Left cardiac atrium (tissue), 4 donors: ENCODE data around the gene ACVR1B. TPM values are rescaled to one million over a fixed set of nuclear protein-coding genes. Genes with fewer than 3 reads are reported as not detected.

Experiments
- ATAC-seq, 2 donors: fragments of 200-7000 bp; cut with Tn5 transposase; one replicate each; pipeline ENCODE4 v1.9.1; 2020; ENCODE audit warnings: mild to moderate bottlenecking in 2 of 2, moderate library complexity in 2 of 2
- DNase-seq: peaks from one replicate; pipeline ENCODE4 v3.0.0-alpha.2; 2020
- intact Hi-C, 2 donors: fragments of 100-400 bp; cut with DNase I; formaldehyde crosslinking; loops; one replicate each; pipeline versions ENCODE4 v1.14.1 to v1.15.1; 2022 to 2023
- total RNA-seq, 2 donors: library from RNA; stranded (reverse); fragmentation: NEBNext Ultra II Directional; extraction: Animal tissue kit (Norgen Biotek cat#: 25700); gene quantifications; one replicate each; pipeline ENCODE4 v1.2.1, GENCODE V29; 2021
- donor health status: DM: no; HTN: yes; CAD: no.
- donor health status: DM: no; HTN: yes; CAD: no; lungs with severe emphysema.
- donor health status: DM: yes; HTN: yes; CAD: no.
- donor health status: Dilated cardiomyopathy.

ACVR1B gene
- total RNA-seq, 2 donors from 2014 or later = 13.0 to 19.3 TPM

- DNase-seq (no peak), ATAC-seq (no peak)
- intact Hi-C loops = no loop called here
These were observed 59.4 kb downstream of the ACVR1B start for GRCh38 chr12:52010692-52011601.

- intact Hi-C loops = no loop called here
- ATAC-seq (no peak), DNase-seq (no peak)
These were observed 60.2 kb downstream of the ACVR1B start for GRCh38 chr12:52011602-52012214.

- intact Hi-C loops = no loop called here
- no peak for DNase-seq
- ATAC-seq = no peak
These were observed 62.3 kb downstream of the ACVR1B start for GRCh38 chr12:52013626-52014310.

GRCh38 chr12:52014567-52015530, 63.4 kb downstream of the ACVR1B start:
- ATAC-seq (no peak), DNase-seq (no peak)

GRCh38 chr12:52015532-52016041, 64.1 kb downstream of the ACVR1B start:
- ATAC-seq (peak in 1 of 2 donors; percentile 19), DNase-seq (no peak)
- intact Hi-C loops = no loop called here

More at GRCh38 chr12:52014567-52015530, 63.4 kb downstream of the ACVR1B start:
- intact Hi-C loops = no loop called here

- no peak for ATAC-seq
- intact Hi-C loops = no loop called here
- peak; percentile 13 for DNase-seq
These were observed 67.1 kb downstream of the ACVR1B start for GRCh38 chr12:52018433-52019112.

GRCh38 chr12:52019113-52019770, 67.7 kb downstream of the ACVR1B start:
- intact Hi-C loops = no loop called here
- ATAC-seq = no peak
- peak; percentile 16 for DNase-seq

GRCh38 chr12:52020539-52021336, 69.2 kb downstream of the ACVR1B start:
- intact Hi-C loops = no loop called here
- peak in 1 of 2 donors; percentile 3 for ATAC-seq
- peak; percentile 61 for DNase-seq

- DNase-seq = no peak
- intact Hi-C loops = no loop called here
- peak in 1 of 2 donors; percentile 7 for ATAC-seq
These were observed 71.3 kb downstream of the ACVR1B start for GRCh38 chr12:52022841-52023181.

GRCh38 chr12:52023182-52023975, 71.9 kb downstream of the ACVR1B start:
- intact Hi-C loops = no loop called here

GRCh38 chr12:52023976-52024688, 72.6 kb downstream of the ACVR1B start:
- intact Hi-C loops = loop anchor here in 1 of 2 donors (2.0 kb wide), 1 partner anchor 59 kb away; no protein-coding TSS in a partner anchor
- DNase-seq (no peak), ATAC-seq (no peak)

More at GRCh38 chr12:52023182-52023975, 71.9 kb downstream of the ACVR1B start:
- ATAC-seq (peak; percentile 73 to 76), DNase-seq (peak; percentile 92)

- intact Hi-C loops = loop anchor here (1.0 to 5.0 kb wide), 3 partner anchors 42 to 58 kb away; partner anchors contain the start of gene ATG101 (in 1 of the 2)
- ATAC-seq (peak in 1 of 2 donors; percentile 12), DNase-seq (no peak)
These were observed 73.3 kb downstream of the ACVR1B start for GRCh38 chr12:52024845-52025230.

- ATAC-seq (peak in 1 of 2 donors; percentile 3), DNase-seq (no peak)
- intact Hi-C loops = loop anchor here in 1 of 2 donors (5.0 kb wide), 1 partner anchor 41 kb away; the partner anchor contains the start of gene ATG101
These were observed 74.8 kb downstream of the ACVR1B start for GRCh38 chr12:52026263-52026662.

GRCh38 chr12:52027085-52027843, 75.8 kb downstream of the ACVR1B start:
- no peak for ATAC-seq
- DNase-seq = no peak
- intact Hi-C loops = loop anchor here in 1 of 2 donors (5.0 kb wide), 1 partner anchor 40 kb away; the partner anchor contains the start of gene ATG101
